Activated gamma-delta T cell (primary cell): ENCODE measurements around the gene CREB3L2.

ENCODE experiments used
- DNase-seq: peaks from one replicate; lab custom pipeline; 2025; lab: John Stamatoyannopoulos, UW

The CREB3L2 gene

GRCh38 chr7:137898839-137899721, 102.8 kb downstream of the CREB3L2 start:
- peak; percentile 16 for DNase-seq

- no peak for DNase-seq
These were observed 106.3 kb downstream of the CREB3L2 start for GRCh38 chr7:137895301-137896221.

- DNase-seq = no peak
These were observed 108.6 kb downstream of the CREB3L2 start for GRCh38 chr7:137893143-137893742.

GRCh38 chr7:137891016-137891655, 110.8 kb downstream of the CREB3L2 start:
- no peak for DNase-seq

- DNase-seq = no peak
These were observed 111.4 kb downstream of the CREB3L2 start for GRCh38 chr7:137890449-137890921.

- no peak for DNase-seq
These were observed 113.6 kb downstream of the CREB3L2 start for GRCh38 chr7:137888241-137888640.

- DNase-seq = no peak
These were observed 115.1 kb downstream of the CREB3L2 start for GRCh38 chr7:137886746-137887145.

GRCh38 chr7:137886281-137886680, 115.6 kb downstream of the CREB3L2 start:
- DNase-seq = no peak

- no peak for DNase-seq
These were observed 116.2 kb downstream of the CREB3L2 start for GRCh38 chr7:137885678-137886077.

GRCh38 chr7:137882806-137883205, 119.1 kb downstream of the CREB3L2 start:
- DNase-seq = no peak

- DNase-seq = no peak
These were observed 119.6 kb downstream of the CREB3L2 start for GRCh38 chr7:137882261-137882668.

GRCh38 chr7:137881607-137882260, 120.2 kb downstream of the CREB3L2 start:
- DNase-seq = no peak

GRCh38 chr7:137880432-137880831, 121.5 kb downstream of the CREB3L2 start:
- no peak for DNase-seq

- DNase-seq = no peak
These were observed 122.3 kb downstream of the CREB3L2 start for GRCh38 chr7:137879357-137880158.

GRCh38 chr7:137878333-137878961, 123.4 kb downstream of the CREB3L2 start:
- DNase-seq = no peak

GRCh38 chr7:137877027-137877675, 124.7 kb downstream of the CREB3L2 start:
- DNase-seq = no peak

- DNase-seq = no peak
These were observed 126.1 kb downstream of the CREB3L2 start for GRCh38 chr7:137875746-137876145.

GRCh38 chr7:137873979-137874777, 127.7 kb downstream of the CREB3L2 start:
- DNase-seq = no peak
